ENCODE results near the gene MED16.
"Not testable (repeated sequence)": the region's sequence is repeated elsewhere in the genome, so short reads cannot be mapped to it uniquely, and the experiment has no call there.

The MED16 gene

DNA sequence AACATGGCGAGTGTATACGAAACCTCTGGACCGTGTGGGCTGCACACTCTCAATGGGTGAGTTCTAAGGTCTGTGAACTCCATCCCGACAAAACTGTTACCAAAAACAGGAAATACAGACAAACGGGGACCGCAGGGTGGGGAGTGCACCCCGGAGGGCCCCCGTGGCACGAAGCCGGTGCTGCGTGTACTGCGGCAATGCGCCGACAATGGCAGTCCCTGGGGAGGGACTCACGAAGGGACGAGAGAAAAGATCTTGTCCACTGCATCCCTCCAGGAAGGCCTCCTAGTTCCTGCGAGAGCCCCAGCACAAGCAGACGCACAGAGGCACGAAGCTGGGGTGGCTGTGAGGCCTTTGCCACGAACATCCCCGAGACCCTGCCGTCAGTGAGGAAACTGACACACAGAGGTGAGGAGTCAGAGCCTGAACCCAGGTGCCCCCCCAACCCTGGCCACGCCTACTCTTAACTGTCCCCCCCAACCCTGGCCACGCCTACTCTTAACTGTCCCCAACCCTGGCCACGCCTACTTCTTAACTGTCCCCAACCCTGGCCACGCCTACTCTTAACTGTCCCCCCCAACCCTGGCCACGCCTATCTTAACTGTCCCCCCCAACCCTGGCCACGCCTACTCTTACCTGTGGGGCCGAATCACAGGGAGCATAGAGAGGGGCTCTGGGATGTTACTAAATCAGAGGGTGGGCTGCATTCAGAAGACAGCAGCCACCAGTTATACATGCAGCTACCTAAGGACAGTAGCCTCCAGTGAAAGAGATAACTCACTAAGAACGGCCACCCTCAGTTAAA is 4.2 kb downstream of the MED16 start:
- no peak for DNase-seq (ENCODE audit: low read depth)

DNA sequence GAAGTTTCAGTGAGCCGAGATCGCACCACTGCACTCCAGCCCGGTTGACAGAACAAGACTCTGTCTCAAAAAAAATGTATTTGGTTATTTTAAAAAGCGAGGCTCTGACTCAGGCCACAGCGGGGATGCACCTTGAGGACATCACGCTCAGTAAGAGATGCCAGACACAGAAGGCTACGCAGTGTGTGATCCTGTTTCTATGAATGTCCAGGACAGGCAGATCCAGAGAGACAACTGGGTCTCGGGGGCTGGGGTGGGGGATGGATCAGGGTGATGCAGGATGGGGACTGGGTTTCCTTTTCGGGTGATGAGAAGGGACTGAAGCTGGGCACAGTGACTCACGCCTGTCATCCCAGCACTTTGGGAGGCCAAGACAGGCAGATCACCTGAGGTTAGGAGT is 5.4 kb downstream of the MED16 start:
- no peak for DNase-seq (ENCODE audit: low read depth)

DNA sequence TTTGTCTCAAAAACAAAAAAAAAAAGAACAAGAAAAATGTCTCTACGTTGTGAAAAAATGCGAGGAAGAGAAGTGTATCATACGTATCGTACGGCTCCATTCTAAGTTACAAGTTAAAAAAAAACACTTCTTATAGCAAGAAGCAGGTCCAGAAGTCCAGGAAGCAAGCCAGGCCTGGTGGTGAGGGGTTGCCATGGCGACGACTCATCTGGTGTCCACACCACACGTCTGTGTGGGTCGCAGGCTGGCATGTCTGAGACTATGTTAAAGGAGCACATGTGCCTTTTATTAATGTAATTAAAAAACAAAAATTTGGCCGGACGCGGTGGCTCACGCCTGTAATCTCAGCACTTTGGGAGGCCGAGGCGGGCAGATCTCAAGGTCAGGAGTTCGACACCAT is 5.9 kb downstream of the MED16 start:
- DNase-seq (ENCODE audit: low read depth) = peak; percentile 83

DNA sequence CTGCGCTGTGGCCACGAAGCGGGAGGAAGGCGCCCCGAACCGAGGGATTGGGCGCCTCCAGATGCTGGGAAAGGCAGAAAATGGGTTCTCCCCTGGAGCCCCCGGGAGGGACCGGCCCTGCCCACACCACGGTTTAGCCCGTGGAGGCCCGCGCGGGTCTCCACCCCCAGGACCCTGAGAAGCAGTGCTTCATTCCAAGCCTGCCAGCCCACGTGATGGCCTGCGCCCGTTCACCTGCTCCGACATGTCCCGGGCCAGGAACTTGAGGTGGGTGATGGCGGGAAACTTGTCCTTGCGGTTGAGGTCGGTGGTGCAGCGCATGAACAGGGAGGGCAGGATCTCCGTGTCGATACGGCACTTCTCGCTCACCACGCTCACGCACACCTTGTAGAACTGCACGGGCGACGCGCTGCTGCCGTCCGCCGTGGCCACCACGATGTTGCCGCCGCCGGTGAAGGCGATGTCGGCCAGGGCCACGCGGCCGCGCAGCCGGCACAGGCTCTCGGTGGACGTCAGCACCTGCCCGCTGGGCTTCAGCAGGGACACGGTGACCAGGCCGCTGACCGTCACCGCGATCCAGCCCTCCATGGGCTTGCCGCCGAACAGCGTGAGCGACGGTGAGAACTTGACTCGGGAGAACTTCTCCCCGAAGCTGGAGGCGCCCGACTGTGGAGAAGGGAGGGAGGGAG is 7.3 kb downstream of the MED16 start:
- no peak for DNase-seq (ENCODE audit: low read depth)

DNA sequence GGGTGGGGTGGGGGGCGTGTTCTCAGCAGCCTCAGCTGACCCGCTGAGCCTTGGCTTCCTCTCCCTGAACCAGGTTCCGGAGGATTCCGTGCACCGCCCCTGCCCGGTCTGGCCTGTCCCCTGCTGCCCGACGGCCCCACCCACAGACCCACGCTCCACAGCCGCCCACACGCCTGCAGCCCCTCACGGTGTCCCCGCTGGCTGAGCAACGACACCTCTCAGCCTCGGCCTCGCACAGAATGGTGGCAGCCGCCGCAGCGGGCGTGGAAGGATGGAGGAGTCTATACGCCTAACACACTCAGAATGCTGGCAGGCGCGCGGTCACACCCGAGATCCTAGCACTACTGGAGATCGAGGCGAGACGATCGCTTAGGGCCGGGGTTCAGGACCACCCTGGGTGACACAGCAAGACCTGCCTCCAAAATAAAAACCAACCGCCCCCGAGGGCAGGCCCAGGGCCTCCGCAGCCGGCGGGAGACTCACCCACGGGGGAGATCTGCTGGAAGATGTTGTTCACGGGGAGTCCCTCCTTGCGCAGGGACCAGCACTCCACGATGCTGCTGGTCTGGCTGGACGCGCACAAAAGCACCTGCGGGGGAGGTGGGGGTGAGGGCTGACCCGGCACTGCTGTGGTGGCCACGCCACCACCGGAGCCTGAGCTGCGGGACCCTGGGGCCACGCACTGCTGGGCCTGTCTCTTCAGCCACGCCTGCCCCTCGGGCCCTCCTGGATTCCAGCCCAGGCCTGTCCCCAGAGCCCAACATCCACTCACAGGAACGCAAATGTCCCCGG is 8.4 kb downstream of the MED16 start:
- no peak for DNase-seq (ENCODE audit: low read depth)

DNA sequence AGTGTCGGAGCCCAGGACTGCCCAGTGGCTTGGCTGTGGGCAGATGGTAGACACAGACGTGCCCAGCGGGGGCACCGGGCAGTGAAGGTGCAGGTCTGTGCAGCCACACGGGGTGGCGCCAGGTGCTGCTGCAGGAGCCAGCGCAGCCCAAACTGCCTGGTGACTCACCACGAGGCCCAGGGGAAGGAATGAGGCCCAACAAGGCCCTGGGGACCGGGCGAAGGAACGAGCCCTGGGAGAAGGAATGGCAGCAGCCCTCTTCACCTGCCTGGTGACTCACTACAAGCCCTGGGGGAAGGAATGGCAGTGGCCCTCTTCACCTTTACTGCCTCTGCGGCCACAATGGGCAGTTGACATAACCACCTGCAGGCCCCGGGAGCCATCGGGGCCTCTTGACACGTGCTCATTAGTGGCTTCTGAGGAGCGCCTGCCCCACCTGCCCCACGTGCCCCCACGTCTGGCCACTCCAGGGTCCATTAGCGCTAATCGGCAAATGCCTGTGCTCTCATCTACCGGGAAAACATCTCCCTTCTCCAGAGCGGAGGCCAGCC is 9.3 kb downstream of the MED16 start:
- DNase-seq (ENCODE audit: low read depth) = no peak

DNA sequence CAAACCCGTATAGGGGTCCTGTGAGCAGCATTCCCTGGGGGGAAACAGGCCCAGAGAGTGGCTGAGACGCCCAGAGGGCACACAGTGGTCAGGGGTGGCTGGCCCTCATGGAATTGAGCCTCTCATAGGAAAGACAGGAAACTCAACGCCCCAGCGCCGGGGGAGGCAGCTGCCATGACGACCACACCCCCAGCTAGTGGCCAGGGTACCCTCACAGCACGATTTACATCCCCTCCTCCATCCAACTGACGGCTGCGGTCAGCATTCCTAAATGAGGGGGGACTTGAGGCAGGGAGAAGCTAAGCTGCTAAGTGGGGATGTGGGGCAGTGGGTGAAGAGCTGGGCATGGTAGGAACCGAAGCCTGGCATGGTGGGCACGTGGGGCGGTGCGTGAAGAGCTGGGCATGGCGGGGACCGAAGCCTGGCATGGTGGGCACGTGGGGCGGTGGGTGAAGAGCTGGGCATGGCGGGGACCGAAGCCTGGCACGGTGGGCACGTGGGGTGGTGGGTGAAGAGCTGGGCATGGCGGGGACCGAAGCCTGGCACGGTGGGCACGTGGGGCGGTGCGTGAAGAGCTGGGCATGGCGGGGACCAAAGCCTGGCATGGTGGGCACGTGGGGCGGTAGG is 10.0 kb downstream of the MED16 start:
- no peak for DNase-seq (ENCODE audit: low read depth)

DNA sequence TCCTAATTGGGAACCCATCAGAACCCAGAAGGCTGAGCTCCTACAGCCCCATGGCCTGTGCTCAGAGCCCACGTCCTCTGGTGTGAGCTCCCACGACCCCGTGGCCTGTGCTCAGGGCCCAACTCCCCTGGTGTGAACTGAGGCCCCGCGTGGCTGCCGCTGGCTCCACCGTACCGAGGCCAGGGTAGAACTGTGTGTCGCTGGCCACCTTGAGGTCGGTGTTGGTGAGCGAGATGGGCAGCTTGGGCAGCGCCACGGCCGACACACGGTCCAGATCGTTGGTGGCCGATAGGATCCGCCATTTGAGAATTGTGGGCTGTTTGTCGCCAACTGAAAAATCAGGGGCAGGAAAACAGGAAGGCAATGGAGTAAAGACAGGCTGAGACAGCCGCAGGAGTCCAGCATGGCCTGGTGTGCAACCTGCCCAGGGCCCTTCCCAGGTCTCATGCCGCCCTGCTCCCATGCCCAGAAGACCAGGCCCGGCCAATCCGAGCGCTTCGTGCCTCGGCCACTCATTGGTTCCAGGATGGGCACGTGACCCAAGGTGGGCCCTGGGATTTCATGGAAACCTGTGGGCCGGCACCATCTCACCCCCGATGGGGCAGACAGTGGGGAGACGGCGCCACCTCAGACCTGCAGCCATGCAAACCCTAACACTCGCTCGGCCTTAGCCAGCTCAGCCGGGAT is 11.5 kb downstream of the MED16 start:
- no peak for DNase-seq (ENCODE audit: low read depth)

DNA sequence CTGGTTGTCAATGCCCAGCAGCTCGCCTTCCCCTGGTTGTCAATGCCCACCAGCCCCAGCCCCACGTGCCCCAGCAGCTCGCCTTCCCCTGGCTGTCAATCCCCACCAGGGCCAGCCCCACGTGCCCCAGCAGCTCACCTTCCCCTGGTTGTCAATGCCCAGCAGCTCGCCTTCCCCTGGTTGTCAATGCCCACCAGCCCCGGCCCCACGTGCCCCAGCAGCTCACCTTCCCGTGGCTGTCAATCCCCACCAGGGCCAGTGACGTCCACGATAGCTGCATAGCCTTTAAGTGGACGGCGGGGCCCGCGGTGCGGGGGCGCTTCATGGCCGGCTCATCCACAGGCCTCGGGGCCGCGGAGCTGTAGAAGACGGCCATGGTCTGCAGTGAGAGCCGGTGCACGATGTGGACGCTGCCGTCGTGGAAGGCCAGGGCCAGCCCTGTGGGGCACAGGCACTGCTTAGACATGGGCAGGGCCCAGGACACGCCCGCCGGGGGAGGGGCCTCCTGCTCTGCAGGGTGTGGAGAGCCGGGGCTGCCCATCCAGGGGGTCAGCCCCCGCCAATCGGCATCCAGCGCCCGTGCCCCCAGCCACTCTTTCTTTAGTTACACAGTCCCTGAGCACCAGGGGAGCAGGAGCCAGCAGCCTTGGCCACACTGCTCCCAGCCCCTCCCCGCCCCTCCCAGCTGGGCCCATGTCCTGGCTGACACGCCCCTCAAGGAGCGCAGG is 13.1 kb downstream of the MED16 start:
- no peak for DNase-seq (ENCODE audit: low read depth)

DNA sequence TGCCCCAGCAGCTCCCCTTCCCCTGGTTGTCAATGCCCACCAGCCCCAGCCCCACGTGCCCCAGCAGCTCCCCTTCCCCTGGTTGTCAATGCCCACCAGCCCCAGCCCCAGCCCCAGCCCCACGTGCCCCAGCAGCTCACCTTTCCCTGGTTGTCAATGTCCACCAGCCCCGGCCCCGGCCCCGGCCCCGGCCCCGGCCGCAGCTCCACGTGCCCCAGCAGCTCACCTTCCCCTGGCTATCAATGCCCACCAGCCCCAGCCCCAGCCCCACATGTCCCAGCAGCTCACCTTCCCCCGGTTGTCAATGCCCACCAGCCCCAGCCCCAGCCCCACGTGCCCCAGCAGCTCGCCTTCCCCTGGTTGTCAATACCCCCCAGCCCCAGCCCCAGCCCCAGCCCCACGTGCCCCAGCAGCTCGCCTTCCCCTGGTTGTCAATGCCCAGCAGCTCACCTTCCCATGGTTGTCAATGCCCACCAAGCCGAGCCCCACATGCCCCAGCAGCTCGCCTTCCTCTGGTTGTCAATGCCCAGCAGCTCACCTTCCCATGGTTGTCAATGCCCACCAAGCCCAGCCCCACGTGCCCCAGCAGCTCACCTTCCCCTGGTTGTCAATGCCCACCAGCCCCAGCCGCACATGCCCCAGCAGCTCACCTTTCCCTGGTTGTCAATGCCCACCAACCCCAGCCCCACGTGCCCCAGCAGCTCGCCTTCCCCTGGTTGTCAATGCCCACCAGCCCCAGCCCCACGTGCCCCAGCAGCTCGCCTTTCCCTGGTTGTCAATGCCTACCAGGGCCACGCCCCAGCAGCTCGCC is 14.0 kb downstream of the MED16 start:
- DNase-seq (ENCODE audit: low read depth) = not testable (repeated sequence)

DNA sequence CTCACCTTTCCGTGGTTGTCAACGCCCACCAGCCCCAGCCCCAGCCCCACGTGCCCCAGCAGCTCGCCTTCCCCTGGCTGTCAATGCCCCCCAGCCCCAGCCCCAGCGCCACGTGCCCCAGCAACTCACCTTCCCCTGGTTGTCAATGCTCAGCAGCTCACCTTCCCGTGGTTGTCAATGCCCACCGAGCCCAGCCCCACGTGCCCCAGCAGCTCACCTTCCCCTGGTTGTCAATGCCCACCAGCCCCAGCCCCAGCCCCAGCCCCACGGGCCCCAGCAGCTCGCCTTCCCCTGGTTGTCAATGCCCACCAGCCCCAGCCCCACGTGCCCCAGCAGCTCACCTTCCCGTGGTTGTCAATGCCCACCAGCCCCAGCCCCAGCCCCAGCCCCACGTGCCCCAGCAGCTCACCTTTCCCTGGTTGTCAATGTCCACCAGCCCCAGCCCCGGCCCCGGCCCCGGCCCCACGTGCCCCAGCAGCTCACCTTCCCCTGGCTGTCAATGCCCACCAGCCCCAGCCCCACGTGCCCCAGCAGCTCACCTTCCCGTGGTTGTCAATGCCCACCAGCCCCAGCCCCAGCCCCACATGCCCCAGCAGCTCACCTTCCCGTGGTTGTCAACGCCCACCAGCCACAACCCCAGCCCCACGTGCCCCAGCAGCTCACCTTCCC is 14.9 kb downstream of the MED16 start:
- DNase-seq (ENCODE audit: low read depth) = not testable (repeated sequence)

DNA sequence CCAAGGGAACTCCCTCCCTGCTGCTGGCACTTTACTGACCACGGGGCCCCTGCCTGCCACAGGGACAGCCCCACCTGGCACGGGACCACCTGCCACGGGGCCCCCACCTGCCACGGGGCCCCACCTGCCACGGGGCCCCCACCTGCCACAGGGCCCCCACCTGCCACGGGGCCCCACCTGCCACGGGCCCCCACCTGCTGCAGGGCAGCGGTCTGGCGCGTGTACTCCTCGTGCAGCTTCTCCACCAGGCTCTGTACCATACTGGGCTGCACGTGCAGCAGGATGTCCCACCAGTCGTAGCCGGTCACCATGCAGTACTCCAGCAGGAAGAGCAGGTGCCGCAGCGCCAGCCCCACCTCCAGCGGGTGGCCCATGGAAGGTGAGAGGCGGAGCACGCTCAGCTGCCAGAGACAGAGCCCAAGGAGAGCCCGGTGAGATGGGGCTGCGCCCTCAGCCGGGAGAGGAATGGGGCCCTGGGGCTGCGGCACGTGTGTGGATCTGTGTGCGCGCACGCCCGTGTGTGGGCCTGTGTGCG is 16.1 kb downstream of the MED16 start:
- DNase-seq (ENCODE audit: low read depth) = no peak

DNA sequence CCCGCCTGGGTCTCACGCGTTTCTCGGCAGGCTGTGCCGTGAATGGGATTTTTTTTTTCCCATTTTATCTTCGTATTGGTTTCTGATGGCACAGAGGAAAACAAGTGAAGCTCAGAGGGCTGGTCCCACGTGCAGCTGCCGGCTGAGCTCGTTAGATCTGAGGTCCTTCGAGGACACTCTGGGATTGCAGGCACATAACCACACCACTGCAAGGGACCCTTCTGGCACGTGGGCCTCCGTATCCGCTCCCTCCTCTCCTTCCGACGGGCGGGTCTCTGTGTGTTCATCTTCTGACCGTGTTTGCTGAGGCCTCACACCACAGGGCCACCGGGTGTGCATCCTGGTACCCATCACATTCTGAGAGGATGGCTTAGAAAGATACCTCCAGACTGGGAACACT is 16.9 kb downstream of the MED16 start:
- DNase-seq (ENCODE audit: low read depth) = no peak

DNA sequence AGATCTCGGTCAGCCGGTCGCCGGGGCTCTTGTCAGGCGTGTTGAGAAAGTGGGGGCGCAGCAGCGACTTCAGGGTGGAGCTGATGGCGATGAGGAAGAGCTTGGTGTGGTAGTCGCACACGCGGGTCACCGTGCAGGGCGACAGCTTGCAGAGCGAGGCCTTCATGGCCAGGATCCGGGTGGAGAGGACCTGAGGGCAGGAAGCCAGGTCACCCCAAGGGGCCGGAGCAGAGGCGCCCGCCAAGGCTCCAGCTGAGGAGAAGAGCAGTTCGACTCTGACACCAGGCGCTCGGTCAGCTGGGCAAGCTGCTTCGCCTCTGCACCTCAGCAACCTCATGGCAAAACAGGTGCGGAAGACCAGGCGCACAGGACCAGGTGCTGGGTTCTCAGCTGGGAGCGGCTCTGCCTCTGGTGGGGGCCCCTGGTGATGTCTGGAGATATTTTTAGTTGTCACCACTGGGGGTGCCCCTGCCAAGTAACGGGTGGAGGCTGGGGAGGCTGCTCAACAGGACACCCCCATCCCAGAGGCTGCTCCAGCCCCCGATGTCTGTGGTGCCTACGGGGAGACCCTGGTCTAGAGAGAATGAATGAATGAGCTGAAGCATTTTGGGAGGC is 17.6 kb downstream of the MED16 start:
- no peak for DNase-seq (ENCODE audit: low read depth)

DNA sequence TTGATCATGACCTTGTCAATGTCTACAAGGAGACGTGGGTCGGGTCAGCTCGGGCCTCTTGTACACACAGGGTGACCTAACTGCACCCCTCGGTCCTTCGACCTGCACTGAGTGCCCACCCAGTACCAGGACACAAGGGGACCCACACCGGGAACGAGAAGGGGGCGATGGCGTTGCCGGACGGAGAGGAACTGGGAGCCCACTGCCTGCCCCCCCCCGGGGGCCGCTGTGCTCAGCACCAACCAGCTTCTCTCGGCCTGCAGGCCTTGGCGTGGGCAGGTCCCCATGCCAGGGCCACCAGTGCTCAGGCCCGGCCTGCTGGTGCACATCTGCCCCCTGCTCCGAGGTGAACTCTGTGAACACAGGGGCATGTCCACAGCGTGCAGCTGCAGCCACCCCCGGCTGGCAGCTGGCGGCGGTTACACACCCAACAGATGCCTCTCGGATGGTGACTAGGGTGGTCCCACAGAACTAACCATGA is 19.4 kb downstream of the MED16 start:
- no peak for DNase-seq (ENCODE audit: low read depth)

DNA sequence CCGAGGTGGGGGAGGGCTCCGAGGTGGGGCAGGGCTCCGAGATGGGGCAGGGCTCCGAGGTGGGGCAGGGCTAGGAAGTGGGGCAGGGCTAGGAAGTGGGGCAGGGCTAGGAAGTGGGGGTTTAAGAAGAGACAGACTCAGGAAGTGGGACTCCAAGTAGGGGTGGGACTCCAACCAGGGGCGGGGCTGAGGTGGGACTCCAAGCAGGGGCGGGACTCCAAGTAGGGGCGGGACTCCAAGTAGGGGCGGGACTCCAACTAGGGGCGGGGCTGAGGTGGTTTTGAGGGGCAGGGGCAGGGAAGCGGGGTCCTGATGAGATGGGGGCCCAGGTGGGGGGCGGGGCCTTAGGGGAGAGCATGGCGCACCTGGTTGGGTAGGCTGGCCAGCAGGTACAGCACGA is 19.9 kb downstream of the MED16 start:
- DNase-seq (ENCODE audit: low read depth) = no peak

DNA sequence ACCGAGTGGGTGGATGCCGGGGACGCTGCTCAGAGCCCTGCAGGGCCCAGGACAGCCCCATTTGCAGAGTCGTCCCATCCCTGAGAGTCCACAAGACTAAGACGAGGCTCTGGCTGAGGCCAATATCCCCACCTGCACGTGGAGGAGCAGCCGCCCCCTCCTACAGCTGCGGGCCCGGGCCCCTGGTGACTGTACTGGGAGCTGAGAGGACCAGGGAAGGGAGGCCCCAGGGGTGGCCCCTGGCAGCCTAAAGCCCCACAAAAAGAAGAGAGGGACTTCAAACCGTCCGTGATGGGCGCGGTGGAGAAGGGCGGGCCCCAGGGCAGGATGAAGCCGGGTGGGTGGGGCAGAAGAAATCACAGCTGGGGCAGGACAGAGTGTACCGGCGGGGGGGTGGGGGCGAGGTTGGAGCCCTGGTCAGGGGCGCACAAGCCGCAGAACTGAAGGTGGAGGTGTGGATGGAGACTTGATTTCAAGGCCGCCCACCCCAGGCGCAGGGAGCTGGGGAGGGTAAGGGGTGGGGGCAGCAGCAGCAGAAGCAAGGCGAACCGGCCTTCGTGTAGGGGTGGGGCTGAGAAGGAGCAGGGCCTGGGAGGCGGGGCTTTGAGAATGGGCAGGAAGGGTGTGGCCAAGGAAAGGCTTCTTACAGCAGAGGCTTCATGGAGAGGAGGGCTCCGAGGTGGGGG is 20.6 kb downstream of the MED16 start:
- DNase-seq (ENCODE audit: low read depth) = peak; percentile 72

All from fibroblast of gingiva (primary cell).